A673 (cell line): Measurements from ENCODE around the gene ALKBH3. TPM values are rescaled to one million over a fixed set of nuclear protein-coding genes. Genes with fewer than 3 reads are reported as not detected.

Source experiments
- BruUV-seq: library from RNA; stranded (reverse); fragments of 400-500 nt; replicated peaks from 2 replicates; lab custom pipeline; 2021; lab: Mats Ljungman, UMichigan
- CTCF ChIA-PET: fragments of 300-600 bp; sonication (Branson Sonifier 250); formaldehyde crosslinking; loops from one replicate; lab custom pipeline; 2022; ENCODE audit warnings: antibody characterized with exemption; lab: Charles Lee
- POLR2A ChIA-PET: fragments of 300-600 bp; sonication (Branson Sonifier 250); formaldehyde crosslinking; loops from one replicate; lab custom pipeline; 2022; ENCODE audit warnings: antibody characterized with exemption; ENCODE audit not compliant: low non-redundant PET; lab: Charles Lee
- DNase-seq: peaks from one replicate; pipeline ENCODE4 v3.0.0-alpha.2; 2015; ENCODE audit warnings: low spot score
- H3K27ac ChIP-seq: fragments of 200-600 bp; sonication (generic); 2 replicates; pipeline ENCODE4 v1.5.1; 2016; ENCODE audit warnings: mixed run types, low read depth, mild to moderate bottlenecking, mixed read lengths, antibody characterized with exemption, low read length; ENCODE audit not compliant: poor library complexity, severe bottlenecking
- H3K27me3 ChIP-seq: fragments of 200-600 bp; sonication (generic); replicated peaks from 2 replicates; pipeline ENCODE4 v1.6.1; 2017; ENCODE audit warnings: mixed run types, low read depth, mild to moderate bottlenecking, mixed read lengths, antibody characterized with exemption, low read length; ENCODE audit not compliant: insufficient read depth, poor library complexity
- H3K36me3 ChIP-seq: fragments of 200-600 bp; sonication (generic); 2 replicates; pipeline ENCODE4 v1.6.1; 2016; ENCODE audit warnings: mixed run types, mild to moderate bottlenecking, mixed read lengths, antibody characterized with exemption, low read length; ENCODE audit not compliant: insufficient read depth, poor library complexity, severe bottlenecking
- H3K4me1 ChIP-seq: fragments of 200-600 bp; sonication (generic); 2 replicates; pipeline ENCODE4 v1.6.1; 2017; ENCODE audit warnings: mixed run types, mild to moderate bottlenecking, mixed read lengths, antibody characterized with exemption, low read length; ENCODE audit not compliant: insufficient read depth, poor library complexity, severe bottlenecking
- H3K4me3 ChIP-seq: fragments of 200-600 bp; sonication (generic); 2 replicates; pipeline ENCODE4 v1.5.1; 2016; ENCODE audit warnings: low read depth, mixed run types, mild to moderate bottlenecking, mixed read lengths, low read length; ENCODE audit not compliant: poor library complexity, severe bottlenecking
- H3K9me3 ChIP-seq: fragments of 200-600 bp; sonication (generic); 2 replicates; pipeline ENCODE4 v1.6.1; 2016; ENCODE audit warnings: mixed run types, low read depth, mild to moderate bottlenecking, mixed read lengths, antibody characterized with exemption, low read length; ENCODE audit not compliant: poor library complexity, severe bottlenecking
- CTCF ChIP-seq: fragments of 300-800, 200-600 bp; sonication (generic); conservative IDR thresholded peaks from 2 replicates; pipeline ENCODE4 v1.5.1; 2017; ENCODE audit warnings: low read depth, mild to moderate bottlenecking, antibody characterized with exemption, low read length, moderate library complexity, mixed read lengths
- EZH2 ChIP-seq: fragments of 200-600 bp; sonication (generic); IDR thresholded peaks from 2 replicates; pipeline ENCODE4 v1.6.1; 2017; ENCODE audit warnings: borderline replicate concordance, low read depth, mild to moderate bottlenecking, mixed read lengths, antibody characterized with exemption, low read length; ENCODE audit not compliant: poor library complexity, severe bottlenecking
- intact Hi-C: fragments of 100-400 bp; cut with micrococcal nuclease; formaldehyde crosslinking; loops from one replicate; pipeline ENCODE4 v1.10.0; 2022; ENCODE audit not compliant: unreplicated experiment
- total RNA-seq: library from RNA; stranded (reverse); gene quantifications from 2 replicates; pipeline ENCODE4 v1.2.3, GENCODE V29; 2021

ALKBH3 gene
- total RNA-seq, 1 experiment from 2014 or later, result 96.6 TPM

- ChIA-PET POLR2A (no interaction called here), CTCF (no interaction called here)
- no peaks in the 10 kb centered on the region for H3K36me3 ChIP-seq
- no peak for TF ChIP-seq CTCF
- no peak for TF ChIP-seq EZH2
- H3K9me3 ChIP-seq, result no peaks in the 10 kb centered on the region
- BruUV-seq, result no TSS peak
- H3K27ac ChIP-seq, result no peak overlapping the region
- no peak overlapping the region for H3K4me3 ChIP-seq
- peaks cover 41% of the 10 kb centered on the region for H3K27me3 ChIP-seq
- intact Hi-C loops, result no loop called here
- no peaks in the 10 kb centered on the region for H3K4me1 ChIP-seq
- no peak for DNase-seq
These were observed 71.4 kb downstream of the ALKBH3 start for GRCh38 chr11:43952020-43952400.

GRCh38 chr11:43952401-43953342 lies 72.0 kb downstream of the ALKBH3 start:
- no TSS peak for BruUV-seq
- no peak for TF ChIP-seq EZH2
- no peak for TF ChIP-seq CTCF
- CTCF ChIA-PET, result no interaction called here
- H3K4me1 ChIP-seq, result no peaks in the 10 kb centered on the region
- H3K36me3 ChIP-seq, result no peaks in the 10 kb centered on the region
- POLR2A ChIA-PET, result no interaction called here
- no peaks in the 10 kb centered on the region for H3K9me3 ChIP-seq
- H3K4me3 ChIP-seq, result no peak overlapping the region
- H3K27me3 ChIP-seq, result peaks cover 36% of the 10 kb centered on the region
- no peak for DNase-seq
- intact Hi-C loops, result no loop called here
- no peak overlapping the region for H3K27ac ChIP-seq

GRCh38 chr11:43953521-43953920 lies 72.9 kb downstream of the ALKBH3 start:
- ChIA-PET CTCF (no interaction called here), POLR2A (no interaction called here)
- H3K4me1 ChIP-seq, result no peaks in the 10 kb centered on the region
- intact Hi-C loops, result no loop called here
- H3K27me3 ChIP-seq, result peaks cover 35% of the 10 kb centered on the region
- TF ChIP-seq CTCF (no peak), EZH2 (no peak)
- BruUV-seq, result no TSS peak
- no peak overlapping the region for H3K27ac ChIP-seq
- no peak overlapping the region for H3K4me3 ChIP-seq
- no peak for DNase-seq
- no peaks in the 10 kb centered on the region for H3K36me3 ChIP-seq
- no peaks in the 10 kb centered on the region for H3K9me3 ChIP-seq
